ENCODE data around the gene TEP1.
"Not testable (repeated sequence)": the region's sequence is repeated elsewhere in the genome, so short reads cannot be mapped to it uniquely, and the experiment has no call there.

TEP1 gene

GRCh38 chr14:20343862-20344220, 69.5 kb downstream of the TEP1 start:
- no peak for DNase-seq (ENCODE audit: low read depth in 1 of 2, low spot score in 1 of 2)

- DNase-seq (ENCODE audit: low read depth in 1 of 2, low spot score in 1 of 2): peak; percentile 85 to 94
These were observed 70.0 kb downstream of the TEP1 start, which contains the start of gene PARP2 for GRCh38 chr14:20343092-20343861. Gene PARP2 (plus strand): TSS chr14:20343635. CDS start chr14:20343642, 7 bp downstream.

GRCh38 chr14:20341646-20342045, 71.7 kb downstream of the TEP1 start:
- no peak for DNase-seq (ENCODE audit: low read depth in 1 of 2, low spot score in 1 of 2)

GRCh38 chr14:20341032-20341431, 72.3 kb downstream of the TEP1 start:
- not testable (repeated sequence) for DNase-seq (ENCODE audit: low read depth in 1 of 2, low spot score in 1 of 2)

GRCh38 chr14:20334017-20334416, 79.3 kb downstream of the TEP1 start:
- DNase-seq (ENCODE audit: low read depth in 1 of 2, low spot score in 1 of 2): no peak

GRCh38 chr14:20333494-20333841, 79.8 kb downstream of the TEP1 start:
- DNase-seq (ENCODE audit: low read depth in 1 of 2, low spot score in 1 of 2): no peak

GRCh38 chr14:20332788-20333493, 80.4 kb downstream of the TEP1 start, which contains the start of gene CCNB1IP1:
Gene CCNB1IP1 (minus strand): TSS chr14:20333279. CDS start chr14:20316523, 16,756 bp downstream.
- peak; percentile 14 to 62 for DNase-seq (ENCODE audit: low read depth in 1 of 2, low spot score in 1 of 2)

- no peak for DNase-seq (ENCODE audit: low read depth in 1 of 2, low spot score in 1 of 2)
These were observed 80.9 kb downstream of the TEP1 start for GRCh38 chr14:20332431-20332787.

GRCh38 chr14:20331053-20331613, 82.2 kb downstream of the TEP1 start:
- no peak for DNase-seq (ENCODE audit: low read depth in 1 of 2, low spot score in 1 of 2)

GRCh38 chr14:20329355-20329754, 83.9 kb downstream of the TEP1 start:
- no peak for DNase-seq (ENCODE audit: low read depth in 1 of 2, low spot score in 1 of 2)

- DNase-seq (ENCODE audit: low read depth in 1 of 2, low spot score in 1 of 2): no peak
These were observed 84.6 kb downstream of the TEP1 start for GRCh38 chr14:20328705-20329104.

- peak in 1 of 2 donors; percentile 43 for DNase-seq (ENCODE audit: low read depth in 1 of 2, low spot score in 1 of 2)
These were observed 86.1 kb downstream of the TEP1 start for GRCh38 chr14:20327005-20327869.

- DNase-seq (ENCODE audit: low read depth in 1 of 2, low spot score in 1 of 2): no peak
These were observed 95.6 kb downstream of the TEP1 start for GRCh38 chr14:20317720-20318119.

Measured in activated CD4-positive, alpha-beta T cell treated with anti-CD3 and anti-CD28 coated beads, Interleukin-2, amount 50 U/mL, for 24 hours (primary cell).